COLO668 (cell line): ENCODE results near the gene VPS36.
A peak's percentile ranks its signal among the peaks of the same experiment; 100 is the strongest.
"Not testable (repeated sequence)": the region's sequence is repeated elsewhere in the genome, so short reads cannot be mapped to it uniquely, and the experiment has no call there.

Source experiments
- DNase-seq: peaks from one replicate; lab custom pipeline; 2025; ENCODE audit not compliant: unreplicated experiment; lab: John Stamatoyannopoulos, UW

The VPS36 gene, protein sequence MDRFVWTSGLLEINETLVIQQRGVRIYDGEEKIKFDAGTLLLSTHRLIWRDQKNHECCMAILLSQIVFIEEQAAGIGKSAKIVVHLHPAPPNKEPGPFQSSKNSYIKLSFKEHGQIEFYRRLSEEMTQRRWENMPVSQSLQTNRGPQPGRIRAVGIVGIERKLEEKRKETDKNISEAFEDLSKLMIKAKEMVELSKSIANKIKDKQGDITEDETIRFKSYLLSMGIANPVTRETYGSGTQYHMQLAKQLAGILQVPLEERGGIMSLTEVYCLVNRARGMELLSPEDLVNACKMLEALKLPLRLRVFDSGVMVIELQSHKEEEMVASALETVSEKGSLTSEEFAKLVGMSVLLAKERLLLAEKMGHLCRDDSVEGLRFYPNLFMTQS

DNA sequence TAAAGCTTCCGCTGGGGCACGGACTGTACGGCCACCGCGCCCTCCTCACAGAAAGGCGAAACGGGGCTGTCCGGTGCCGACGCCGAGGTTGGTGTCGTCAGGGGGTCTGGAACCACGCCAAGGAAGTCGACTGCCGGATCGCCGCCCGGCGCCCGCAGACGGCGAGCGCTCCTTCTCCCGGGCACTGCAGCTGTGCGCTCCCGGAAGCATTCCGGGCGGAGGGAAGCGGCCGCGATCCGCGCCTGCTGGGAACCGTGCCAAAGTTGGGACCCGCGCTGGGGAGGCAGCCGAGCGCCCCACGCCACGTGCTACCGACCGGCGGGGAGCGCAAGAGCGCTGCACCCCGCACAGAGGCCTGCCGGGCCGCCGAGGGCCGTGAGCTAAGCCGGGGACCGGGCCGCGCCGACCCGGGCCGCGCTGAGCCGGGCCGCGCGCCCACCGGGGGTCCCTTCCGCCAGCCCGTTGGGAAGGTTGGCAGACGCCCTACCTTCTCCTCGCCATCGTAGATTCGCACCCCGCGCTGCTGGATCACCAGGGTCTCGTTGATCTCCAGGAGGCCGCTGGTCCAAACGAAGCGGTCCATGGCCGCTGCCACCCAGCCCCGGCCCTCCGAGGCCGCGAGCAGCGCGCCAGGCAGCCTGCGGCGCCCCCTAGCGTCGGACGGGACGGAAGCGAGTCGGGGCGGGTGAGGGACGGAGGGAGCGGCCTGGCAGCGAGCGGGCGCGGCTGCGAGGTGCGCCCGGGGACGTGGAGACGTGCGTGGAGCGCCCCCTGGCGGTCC, at the start of gene VPS36:
VPS36 (minus strand) TSS at position 623 of the 781 bp plus-strand sequence; CDS start at position 583, 40 bp downstream.
- peak; percentile 100 for DNase-seq

- DNase-seq, result not testable (repeated sequence)
Measured at GRCh38 chr13:52497979-52498378, 47.5 kb upstream of the VPS36 start.

- not testable (repeated sequence) for DNase-seq
Measured at GRCh38 chr13:52494241-52494640, 43.8 kb upstream of the VPS36 start.

DNA sequence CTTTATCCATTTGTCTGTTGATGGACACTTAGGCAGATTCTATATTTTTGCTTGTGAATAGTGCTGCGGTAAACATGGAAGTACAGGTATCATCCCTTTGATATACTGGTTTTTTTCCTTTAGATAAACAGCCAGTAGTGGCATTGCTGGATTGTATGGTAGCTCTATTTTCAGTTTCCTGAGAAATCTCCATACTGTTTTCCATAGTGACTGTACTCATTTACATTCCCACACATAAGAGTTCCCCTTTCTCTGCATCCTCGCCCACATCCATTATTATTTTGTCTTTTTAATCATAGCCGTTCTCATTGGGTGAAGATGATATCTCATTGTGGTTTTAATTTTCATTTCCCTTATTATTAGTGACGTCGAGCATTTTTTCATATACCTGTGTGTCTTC, 40.6 kb upstream of the VPS36 start:
- DNase-seq, result not testable (repeated sequence)

GRCh38 chr13:52488763-52489162, 38.3 kb upstream of the VPS36 start:
- DNase-seq, result not testable (repeated sequence)

GRCh38 chr13:52487078-52487477, 36.6 kb upstream of the VPS36 start:
- not testable (repeated sequence) for DNase-seq

- DNase-seq, result not testable (repeated sequence)
Measured at GRCh38 chr13:52480677-52481428, 30.4 kb upstream of the VPS36 start.

GRCh38 chr13:52468487-52468886, 18.1 kb upstream of the VPS36 start:
- DNase-seq, result not testable (repeated sequence)

DNA sequence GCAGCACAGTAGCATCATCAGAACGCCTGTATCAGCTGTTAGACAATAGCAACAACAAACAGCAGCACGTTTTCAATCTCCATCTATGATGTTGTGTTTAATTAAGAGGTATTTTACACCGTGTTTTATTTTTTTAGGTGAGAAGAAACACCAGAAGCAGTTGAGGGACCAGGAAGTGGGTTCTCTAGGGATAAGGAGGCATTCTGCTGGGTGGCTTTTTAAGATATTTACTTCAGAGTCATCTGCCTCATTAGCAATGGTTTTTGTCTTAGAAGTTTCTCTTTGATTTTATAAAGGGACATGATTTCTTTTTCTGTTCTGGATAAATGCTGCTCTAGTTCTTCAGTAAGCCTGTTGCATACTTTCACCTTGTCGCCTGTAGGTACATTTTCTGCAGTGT, 13.1 kb upstream of the VPS36 start:
- DNase-seq, result no peak

DNA sequence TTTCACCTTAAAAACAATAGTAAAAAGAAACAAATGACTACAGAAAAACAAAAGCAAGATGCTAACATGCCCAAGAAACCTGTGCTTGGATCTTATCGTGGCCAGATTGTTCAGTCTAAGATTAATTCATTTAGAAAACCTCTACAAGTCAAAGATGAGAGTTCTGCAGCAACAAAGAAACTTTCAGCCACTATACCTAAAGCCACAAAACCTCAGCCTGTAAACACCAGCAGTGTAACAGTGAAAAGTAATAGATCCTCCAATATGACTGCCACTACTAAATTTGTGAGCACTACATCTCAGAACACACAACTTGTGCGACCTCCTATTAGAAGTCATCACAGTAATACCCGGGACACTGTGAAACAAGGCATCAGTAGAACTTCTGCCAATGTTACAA, 10.8 kb upstream of the VPS36 start:
- DNase-seq, result no peak

GRCh38 chr13:52459668-52460067, 9.2 kb upstream of the VPS36 start:
- no peak for DNase-seq

DNA sequence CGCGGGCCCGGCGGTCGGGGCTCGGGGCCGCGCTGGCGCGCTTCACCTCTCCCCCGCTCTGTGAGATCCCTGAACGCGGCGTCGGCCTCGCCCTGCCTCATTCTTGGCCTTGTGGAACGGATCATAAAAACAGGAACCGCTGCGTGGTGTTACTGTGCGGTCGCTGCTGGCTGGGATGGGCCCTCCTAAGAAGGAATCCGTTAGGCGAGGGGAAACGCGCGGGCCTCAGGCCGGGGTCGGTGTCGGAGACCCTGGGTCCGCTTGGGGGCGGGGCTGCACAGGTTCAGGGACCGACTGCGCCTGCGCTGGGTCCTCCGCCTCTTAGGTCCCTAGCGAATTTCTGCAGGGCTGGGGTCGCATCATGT, 5.2 kb upstream of the VPS36 start:
- peak; percentile 95 for DNase-seq

GRCh38 chr13:52454820-52455676, 4.6 kb upstream of the VPS36 start, which contains the start of gene CKAP2:
Gene CKAP2, plus strand, starts transcription at chr13:52455478. Its CDS starts 79 bp downstream, at chr13:52455557.
- peak; percentile 99 for DNase-seq

DNA sequence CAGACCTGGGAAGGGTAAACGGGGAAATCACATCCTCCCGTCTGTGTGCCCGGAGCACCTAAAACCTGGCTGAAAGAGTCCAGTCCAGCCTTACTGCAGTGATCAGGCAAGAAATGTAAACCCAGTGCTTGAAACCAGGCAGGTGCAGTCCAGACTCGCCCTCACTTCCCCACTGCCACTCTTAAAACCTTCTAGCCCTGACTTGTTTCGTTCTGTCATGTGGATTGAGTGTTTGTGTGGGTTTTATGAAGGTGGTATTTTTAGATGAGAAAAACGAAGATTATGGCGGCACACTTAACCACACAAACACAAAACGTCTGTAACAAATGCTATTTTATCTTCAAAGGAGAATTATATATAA, 4.0 kb upstream of the VPS36 start:
- peak; percentile 74 for DNase-seq

DNA sequence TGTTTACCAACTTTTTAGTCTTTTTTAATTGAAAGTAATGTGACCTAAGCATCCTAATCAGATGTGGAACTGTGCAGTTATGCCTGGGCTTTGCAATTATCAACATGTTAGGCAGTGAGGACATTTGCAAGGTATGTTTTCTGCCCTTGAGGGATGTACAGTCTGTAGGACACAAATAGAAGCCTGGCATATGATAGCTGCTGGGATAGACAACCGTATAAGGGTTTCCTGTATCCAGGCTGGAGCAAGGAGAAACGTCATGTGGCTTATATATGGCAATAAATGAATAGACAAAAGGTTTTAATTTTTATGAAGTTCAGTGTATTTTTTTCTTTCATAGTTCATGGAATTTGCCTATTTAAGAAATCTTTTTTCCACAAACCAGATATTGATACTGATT, 2.0 kb upstream of the VPS36 start:
- no peak for DNase-seq

DNA sequence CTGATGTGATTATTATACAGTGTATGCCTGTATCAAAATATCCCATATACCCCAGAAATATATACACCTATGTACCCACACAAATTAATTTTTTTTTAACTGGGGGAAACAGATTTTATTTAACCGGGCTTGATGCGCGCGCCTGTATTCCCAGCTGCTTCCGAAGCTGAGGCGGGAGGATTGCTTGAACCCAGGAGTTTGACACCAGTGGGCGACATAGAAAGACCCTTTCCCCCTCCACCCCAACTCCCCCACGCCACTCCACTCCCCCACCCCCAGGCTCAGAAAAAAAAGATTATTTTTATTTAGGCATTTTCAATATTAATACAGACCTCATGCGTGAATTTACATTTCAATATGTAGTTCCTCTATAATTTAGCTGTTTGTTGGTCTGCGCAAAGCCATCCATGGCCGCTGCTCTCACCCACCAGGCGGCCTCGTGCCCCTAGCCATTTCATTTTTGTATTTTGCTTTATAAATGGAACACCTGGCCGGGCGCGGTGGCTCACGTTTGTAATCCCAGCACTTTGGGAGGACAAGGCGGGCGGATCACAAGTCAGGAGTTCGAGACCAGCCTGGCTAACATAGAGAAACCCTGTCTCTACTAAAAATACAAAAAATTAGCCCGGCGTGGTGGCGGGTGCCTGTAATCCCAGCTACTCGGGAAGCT, 836 bp upstream of the VPS36 start:
- DNase-seq, result no peak

- DNase-seq, result no peak
Measured at GRCh38 chr13:52450793-52451116, 321 bp upstream of the VPS36 start.

- no peak for DNase-seq
Measured at GRCh38 chr13:52449331-52450011, 963 bp downstream of the VPS36 start.

- no peak for DNase-seq
Measured at GRCh38 chr13:52447815-52448552, 2.5 kb downstream of the VPS36 start.
